Fibroblast of lung (primary cell): Measurements from ENCODE around the gene MSI2.

ENCODE experiments used
- EZH2 ChIP-seq: IDR thresholded peaks from 2 replicates; pipeline ENCODE4 v1.5.1; 2012; ENCODE audit warnings: low read length, control low read depth, mild to moderate bottlenecking; ENCODE audit errors: missing control alignments
- TF ChIP-seq, protein P1 (sequence below), 2 donors: IDR thresholded peaks in 1 of 2; conservative IDR thresholded peaks in 1 of 2; 1 replicate in 1 of 2; 2 replicates in 1 of 2; pipeline ENCODE4 v1.5.1; 2011 to 2012; ENCODE audit warnings: low read length in 2 of 2, control low read depth in 1 of 2, inconsistent platforms in 1 of 2, low read depth in 1 of 2, mild to moderate bottlenecking in 1 of 2

- TF ChIP-seq, protein P1, sequence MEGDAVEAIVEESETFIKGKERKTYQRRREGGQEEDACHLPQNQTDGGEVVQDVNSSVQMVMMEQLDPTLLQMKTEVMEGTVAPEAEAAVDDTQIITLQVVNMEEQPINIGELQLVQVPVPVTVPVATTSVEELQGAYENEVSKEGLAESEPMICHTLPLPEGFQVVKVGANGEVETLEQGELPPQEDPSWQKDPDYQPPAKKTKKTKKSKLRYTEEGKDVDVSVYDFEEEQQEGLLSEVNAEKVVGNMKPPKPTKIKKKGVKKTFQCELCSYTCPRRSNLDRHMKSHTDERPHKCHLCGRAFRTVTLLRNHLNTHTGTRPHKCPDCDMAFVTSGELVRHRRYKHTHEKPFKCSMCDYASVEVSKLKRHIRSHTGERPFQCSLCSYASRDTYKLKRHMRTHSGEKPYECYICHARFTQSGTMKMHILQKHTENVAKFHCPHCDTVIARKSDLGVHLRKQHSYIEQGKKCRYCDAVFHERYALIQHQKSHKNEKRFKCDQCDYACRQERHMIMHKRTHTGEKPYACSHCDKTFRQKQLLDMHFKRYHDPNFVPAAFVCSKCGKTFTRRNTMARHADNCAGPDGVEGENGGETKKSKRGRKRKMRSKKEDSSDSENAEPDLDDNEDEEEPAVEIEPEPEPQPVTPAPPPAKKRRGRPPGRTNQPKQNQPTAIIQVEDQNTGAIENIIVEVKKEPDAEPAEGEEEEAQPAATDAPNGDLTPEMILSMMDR (conservative IDR thresholded peaks at IDR 0.05 in 1 of 2, IDR thresholded peaks at IDR 0.05 in 1 of 2; ENCODE audit: low read depth in 1 of 2, low read length in 2 of 2) = no peak
- TF ChIP-seq EZH2 = no peak
Observed at GRCh38 chr17:57247913-57248312, 8.4 kb upstream of the MSI2 start.
